HG03108 (cell line): ENCODE measurements around the gene PDK1.
"Not testable (repeated sequence)": the region's sequence is repeated elsewhere in the genome, so short reads cannot be mapped to it uniquely, and the experiment has no call there.

Experiments used
- ATAC-seq: cut with Tn5 transposase; IDR thresholded peaks from one replicate; pipeline ENCODE4 v1.9.1; 2021; ENCODE audit warnings: moderate library complexity; ENCODE audit not compliant: unreplicated experiment

Gene PDK1

DNA sequence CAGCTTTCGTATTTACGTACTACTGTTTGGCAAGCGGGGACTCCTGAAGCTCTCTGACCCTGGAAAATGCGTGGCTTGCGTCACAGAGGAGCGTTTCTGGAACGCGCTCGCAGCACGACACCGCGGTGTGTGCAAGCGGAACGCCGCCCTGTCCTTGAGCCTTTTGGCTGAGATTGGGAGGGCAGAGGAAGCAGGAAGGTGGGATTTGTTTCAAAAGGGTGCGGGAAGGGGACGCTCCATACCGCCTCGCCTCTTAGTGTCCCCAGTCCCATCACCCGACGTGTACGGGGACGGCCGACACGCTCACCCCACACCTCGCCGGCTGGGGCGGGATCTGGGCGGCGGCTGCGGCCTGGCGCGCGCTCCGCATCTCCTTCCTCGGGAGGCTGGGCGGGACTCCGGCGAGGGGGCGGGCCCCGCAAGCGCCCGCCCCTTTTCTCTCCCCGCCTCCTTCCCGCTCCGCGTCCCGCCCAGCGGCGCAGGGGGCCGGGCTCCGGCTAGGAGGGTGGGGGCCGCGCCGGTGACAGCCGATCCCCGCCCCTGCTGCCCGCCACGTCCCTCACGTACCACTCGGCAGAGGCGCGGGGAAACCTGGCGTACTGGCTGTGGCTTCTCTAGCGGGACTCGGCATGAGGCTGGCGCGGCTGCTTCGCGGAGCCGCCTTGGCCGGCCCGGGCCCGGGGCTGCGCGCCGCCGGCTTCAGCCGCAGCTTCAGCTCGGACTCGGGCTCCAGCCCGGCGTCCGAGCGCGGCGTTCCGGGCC, at the start of gene PDK1:
PDK1 (plus strand) TSS at position 569 of the 762 bp plus-strand sequence; CDS start at position 630, 61 bp downstream.
- ATAC-seq, result peak; percentile 82

GRCh38 chr2:172507199-172507598, 48.7 kb upstream of the PDK1 start:
- ATAC-seq, result no peak

- ATAC-seq, result no peak
Observed at GRCh38 chr2:172510088-172510487, 45.8 kb upstream of the PDK1 start.

- no peak for ATAC-seq
Observed at GRCh38 chr2:172510548-172510947, 45.3 kb upstream of the PDK1 start.

- ATAC-seq, result no peak
Observed at GRCh38 chr2:172512810-172513523, 42.9 kb upstream of the PDK1 start.

- ATAC-seq, result no peak
Observed at GRCh38 chr2:172513524-172513900, 42.4 kb upstream of the PDK1 start.

- no peak for ATAC-seq
Observed at GRCh38 chr2:172513935-172514586, 41.8 kb upstream of the PDK1 start.

GRCh38 chr2:172516299-172516698, 39.6 kb upstream of the PDK1 start:
- no peak for ATAC-seq

DNA sequence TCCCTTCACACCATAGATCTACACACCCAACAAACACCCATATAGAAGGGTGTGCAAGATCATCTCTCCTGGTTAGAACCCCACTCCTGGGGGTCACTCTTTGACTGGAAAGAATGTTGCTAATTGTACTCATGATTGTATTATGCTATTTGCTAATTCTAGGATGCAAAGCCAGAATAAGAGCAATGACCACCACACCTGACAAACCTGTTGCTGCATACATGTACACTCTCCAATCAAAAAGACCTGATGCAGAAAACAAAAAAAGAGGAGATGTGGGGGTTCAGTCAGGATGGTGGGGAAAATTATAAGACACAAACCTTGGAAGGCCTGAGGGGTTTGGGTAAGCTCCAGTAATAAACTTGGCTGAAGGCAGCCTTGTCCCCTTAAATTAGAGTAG, 36.9 kb upstream of the PDK1 start:
- ATAC-seq, result no peak

DNA sequence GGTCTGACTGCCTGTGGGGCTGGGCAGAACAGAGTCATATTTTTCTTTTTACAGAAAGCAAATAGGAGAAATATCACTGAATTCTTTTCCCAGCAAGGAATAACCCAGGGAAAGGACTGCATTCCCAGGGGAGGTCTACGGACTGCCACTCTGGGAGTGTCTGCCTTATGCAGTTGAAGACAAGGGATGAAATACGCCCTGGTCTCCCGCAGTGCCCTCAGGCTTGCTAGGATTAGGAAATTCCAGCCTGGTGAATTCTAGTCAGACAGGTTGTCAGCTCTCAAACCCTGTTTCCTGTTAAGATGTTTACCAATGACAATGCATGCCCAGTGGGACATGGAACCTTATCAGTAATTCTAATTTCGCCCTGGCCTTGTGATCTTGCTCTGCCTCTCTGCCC, 30.3 kb upstream of the PDK1 start:
- no peak for ATAC-seq

GRCh38 chr2:172531309-172531708, 24.6 kb upstream of the PDK1 start:
- ATAC-seq, result no peak

DNA sequence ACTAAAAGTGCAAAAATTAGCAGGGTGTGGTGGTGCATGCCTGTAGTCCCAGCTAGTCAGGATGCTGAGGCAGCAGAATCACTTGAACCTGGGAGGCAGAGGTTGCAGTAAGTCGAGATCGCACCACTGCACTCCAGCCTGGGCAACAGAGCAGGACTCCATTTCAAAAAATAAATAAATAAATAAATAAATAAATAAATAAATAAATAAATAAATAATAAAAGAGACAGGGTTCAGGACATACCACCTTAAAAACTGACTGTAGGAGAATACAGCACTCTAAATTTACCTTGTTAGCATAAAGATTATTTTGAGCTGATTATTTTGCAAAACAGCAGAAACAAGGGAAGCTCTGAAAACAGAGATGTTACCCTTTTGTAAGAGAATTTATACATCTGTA, 23.4 kb upstream of the PDK1 start:
- not testable (repeated sequence) for ATAC-seq

DNA sequence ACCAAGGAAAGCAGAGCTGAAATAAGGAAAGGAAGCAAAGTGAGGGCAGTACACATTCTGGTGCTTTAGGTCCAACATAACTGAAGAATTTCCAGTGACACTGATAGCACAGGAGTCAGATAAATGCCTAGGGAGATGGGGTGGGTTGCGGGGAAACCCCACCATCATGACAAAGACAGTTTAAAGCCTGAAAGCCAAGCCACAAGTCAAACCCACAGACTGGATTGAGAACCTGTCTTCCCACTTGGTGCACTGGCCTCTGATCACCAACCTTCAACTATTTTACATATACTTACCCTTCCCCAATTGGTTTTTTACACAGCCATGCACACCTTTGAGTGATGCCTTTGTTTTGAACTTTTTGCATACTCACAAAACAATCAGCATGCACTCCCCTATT, 22.2 kb upstream of the PDK1 start:
- ATAC-seq, result no peak

- no peak for ATAC-seq
Observed at GRCh38 chr2:172535119-172535518, 20.8 kb upstream of the PDK1 start.

- not testable (repeated sequence) for ATAC-seq
Observed at GRCh38 chr2:172537851-172538250, 18.0 kb upstream of the PDK1 start.

- ATAC-seq, result no peak
Observed at GRCh38 chr2:172539767-172540166, 16.1 kb upstream of the PDK1 start.

DNA sequence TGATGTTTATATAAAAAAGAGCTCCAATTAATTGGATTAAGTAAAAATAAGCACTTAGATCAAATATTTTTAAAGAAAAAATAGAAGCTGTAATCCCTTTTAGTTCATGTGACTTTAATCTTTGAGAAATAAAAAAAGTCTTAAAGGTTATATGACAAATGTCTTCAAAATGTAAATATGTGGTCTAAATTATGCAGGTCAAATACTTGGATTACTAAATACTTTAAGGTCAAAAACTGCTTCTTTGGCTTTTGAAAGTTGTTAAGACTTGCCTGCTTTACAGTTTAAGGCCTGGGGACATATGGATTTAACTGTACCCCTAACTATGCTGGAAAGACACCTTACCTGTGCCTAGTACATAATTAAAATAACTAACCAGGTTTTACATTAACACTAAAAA, 15.5 kb upstream of the PDK1 start:
- no peak for ATAC-seq

- ATAC-seq, result no peak
Observed at GRCh38 chr2:172545408-172546075, 10.3 kb upstream of the PDK1 start.

GRCh38 chr2:172549131-172549530, 6.8 kb upstream of the PDK1 start:
- ATAC-seq, result no peak

DNA sequence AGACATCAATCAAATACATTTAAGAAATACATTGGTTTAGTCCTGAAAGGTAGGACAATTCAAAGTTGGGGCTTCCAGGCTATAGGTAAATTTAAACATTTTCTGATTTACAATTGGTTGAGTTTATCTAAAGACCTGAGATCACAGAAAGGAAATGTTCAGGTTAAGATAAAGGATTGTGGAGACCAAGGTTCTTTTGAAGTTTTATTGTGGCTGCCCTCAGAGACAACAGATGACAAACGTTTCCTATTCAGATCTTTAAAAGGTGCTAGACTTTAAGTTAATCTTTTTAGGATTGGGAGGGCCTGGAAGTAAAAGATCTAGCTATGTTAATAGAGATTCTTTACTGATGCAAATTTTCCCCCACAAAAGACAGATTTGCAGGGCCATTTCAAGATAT, 6.1 kb upstream of the PDK1 start:
- not testable (repeated sequence) for ATAC-seq

DNA sequence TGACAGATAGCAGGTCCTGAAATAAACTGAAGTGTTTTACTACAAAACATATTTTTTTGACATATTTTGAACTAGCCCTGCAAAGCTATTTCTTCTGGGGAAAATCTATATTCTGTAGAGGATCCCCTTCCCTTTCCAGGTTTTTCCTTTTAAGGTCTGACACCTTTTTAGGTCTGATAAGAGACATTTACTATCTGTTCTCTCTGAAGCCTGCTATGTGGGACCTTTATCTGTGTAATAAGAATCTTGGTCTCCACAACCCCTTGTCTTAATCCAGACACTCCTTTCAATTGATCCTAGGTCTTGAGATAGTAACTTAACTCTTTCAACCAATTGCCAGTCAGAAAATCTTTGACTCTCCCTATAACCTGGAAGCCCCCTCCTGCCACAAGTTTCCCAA, 5.5 kb upstream of the PDK1 start:
- no peak for ATAC-seq
